ENCODE measurements around the gene CCDC28B.
A peak's percentile ranks its signal among the peaks of the same experiment; 100 is the strongest.

The CCDC28B gene

DNA sequence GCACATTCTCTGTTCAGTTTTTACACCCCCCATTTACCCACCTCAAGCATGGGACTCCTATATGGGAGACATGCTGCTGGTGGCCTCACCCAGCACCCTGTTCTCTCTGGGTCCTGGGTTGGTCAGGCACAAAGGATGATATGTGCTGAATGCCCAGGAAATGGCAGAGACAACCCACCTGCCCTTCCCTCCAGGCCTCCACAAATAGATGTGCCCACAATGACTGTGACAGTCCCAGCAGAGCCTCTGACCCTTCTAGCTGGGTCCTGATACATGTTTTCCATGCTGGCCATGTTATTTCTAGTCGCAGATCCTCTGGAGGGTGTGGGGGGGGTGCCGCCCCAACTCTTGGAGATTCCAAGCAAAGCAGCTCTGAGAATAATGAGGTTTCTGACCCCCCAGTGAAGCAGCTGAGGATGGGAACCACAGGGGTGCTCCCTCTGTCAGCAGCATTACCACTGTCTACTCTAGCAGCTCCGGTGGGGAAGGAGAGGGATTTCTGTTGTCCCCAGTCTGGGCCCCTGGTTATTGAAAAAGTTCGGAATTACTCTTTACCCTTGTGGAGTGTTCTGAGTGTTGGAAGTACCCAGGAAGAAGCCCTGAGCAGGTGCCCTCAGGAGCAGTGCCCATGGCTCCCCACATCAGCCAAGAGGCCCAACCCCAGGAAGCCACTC is 1.2 kb upstream of the CCDC28B start:
- no peak overlapping the region for H3K4me3 ChIP-seq (ENCODE audit: low read depth, low read length)
- no peak for DNase-seq (ENCODE audit: low read depth)
- TF ChIP-seq, protein P1, sequence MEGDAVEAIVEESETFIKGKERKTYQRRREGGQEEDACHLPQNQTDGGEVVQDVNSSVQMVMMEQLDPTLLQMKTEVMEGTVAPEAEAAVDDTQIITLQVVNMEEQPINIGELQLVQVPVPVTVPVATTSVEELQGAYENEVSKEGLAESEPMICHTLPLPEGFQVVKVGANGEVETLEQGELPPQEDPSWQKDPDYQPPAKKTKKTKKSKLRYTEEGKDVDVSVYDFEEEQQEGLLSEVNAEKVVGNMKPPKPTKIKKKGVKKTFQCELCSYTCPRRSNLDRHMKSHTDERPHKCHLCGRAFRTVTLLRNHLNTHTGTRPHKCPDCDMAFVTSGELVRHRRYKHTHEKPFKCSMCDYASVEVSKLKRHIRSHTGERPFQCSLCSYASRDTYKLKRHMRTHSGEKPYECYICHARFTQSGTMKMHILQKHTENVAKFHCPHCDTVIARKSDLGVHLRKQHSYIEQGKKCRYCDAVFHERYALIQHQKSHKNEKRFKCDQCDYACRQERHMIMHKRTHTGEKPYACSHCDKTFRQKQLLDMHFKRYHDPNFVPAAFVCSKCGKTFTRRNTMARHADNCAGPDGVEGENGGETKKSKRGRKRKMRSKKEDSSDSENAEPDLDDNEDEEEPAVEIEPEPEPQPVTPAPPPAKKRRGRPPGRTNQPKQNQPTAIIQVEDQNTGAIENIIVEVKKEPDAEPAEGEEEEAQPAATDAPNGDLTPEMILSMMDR (IDR thresholded peaks at IDR 0.05; ENCODE audit: insufficient read depth, low read depth, low read length, missing control alignments) = no peak

DNA sequence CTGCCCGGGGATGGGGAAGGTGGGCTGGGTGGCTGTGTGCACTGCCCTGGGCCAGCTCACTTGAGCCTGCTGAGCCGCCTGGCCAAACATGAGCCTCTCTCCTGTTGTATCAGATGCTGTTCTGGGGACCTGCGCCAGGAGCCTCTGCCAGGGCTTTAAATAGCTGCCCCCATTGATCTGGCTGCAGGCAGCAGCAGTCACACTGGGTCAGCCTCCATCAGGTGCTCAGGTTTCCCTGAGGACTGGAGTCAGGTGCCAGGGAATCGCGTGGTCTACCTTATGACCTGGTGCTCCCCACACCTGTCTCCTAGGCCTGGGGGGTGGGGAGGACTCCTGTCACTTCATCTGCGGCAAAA is 700 bp upstream of the CCDC28B start:
- DNase-seq (ENCODE audit: low read depth) = no peak
- peak overlapping the region; percentile 82 for H3K4me3 ChIP-seq (ENCODE audit: low read depth, low read length)
- TF ChIP-seq, protein P1 (IDR thresholded peaks at IDR 0.05; ENCODE audit: insufficient read depth, low read depth, low read length, missing control alignments) = no peak

DNA sequence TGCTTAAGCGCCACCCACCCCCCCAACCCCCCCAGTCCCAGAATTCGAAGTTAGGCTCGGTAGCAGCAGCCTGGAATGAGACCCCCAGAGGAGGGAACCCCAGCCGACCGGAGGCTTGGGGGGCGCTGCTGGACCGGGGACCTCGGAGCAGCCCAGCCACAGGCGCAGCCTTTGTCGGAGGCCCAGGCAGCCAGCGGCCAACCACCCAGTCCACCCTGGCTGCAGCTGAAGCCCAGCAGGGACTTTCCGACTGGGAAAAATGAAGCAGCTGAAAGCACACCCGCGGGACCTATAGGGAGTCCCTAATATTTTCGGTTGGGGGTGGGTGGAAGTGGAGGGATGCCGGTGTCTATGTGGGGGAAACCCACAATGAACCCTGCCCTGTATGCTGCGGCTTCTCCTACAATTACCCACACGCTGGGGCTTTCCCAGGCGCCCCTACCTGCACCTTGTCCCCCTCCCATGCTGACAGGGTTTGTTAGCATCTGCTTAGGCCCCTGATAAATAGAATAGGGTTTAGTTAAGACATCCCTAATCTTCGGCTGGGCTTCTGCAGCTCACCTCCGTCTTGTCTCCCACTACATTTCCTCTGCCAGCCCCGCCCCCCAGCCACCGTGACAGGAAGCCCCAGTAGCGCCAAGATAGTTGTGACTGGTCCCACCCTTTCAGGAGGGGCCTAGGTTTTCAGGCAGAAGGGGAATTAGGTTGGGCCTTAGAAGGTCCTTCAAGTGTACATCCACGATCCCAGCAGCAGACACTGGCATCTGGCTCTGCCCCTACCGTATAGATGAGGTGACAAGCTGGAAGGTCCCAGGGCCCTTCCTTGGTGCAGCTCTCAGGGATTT is 838 bp downstream of the CCDC28B start:
- DNase-seq (ENCODE audit: low read depth) = peak; percentile 85
- peak overlapping the region; percentile 82 for H3K4me3 ChIP-seq (ENCODE audit: low read depth, low read length)
- TF ChIP-seq, protein P1 (IDR thresholded peaks at IDR 0.05; ENCODE audit: insufficient read depth, low read depth, low read length, missing control alignments) = no peak

DNA sequence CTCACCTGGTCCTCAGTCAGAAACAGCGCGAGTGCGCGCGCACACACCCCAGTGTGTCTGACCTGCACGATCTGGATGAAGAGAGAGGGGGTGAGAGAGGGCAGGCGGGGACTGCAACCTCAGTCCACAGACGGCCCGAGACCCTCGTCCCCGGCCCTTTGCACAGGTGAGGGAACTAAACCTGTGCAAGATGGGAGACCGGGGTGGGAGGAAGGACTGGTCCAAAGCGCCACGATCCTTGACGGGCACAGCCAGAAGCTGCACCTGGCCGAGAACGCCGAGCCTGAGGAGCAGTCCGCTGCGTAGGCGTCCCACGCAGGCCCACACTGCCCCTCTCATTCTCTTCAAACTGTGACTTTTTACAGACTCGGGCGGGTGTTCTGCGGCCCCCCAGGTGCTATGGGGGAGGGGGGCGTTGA is 4.6 kb downstream of the CCDC28B start:
- TF ChIP-seq, protein P1 (IDR thresholded peaks at IDR 0.05; ENCODE audit: insufficient read depth, low read depth, low read length, missing control alignments) = no peak
- DNase-seq (ENCODE audit: low read depth) = no peak
- peak overlapping the region; percentile 87 for H3K4me3 ChIP-seq (ENCODE audit: low read depth, low read length)

DNA sequence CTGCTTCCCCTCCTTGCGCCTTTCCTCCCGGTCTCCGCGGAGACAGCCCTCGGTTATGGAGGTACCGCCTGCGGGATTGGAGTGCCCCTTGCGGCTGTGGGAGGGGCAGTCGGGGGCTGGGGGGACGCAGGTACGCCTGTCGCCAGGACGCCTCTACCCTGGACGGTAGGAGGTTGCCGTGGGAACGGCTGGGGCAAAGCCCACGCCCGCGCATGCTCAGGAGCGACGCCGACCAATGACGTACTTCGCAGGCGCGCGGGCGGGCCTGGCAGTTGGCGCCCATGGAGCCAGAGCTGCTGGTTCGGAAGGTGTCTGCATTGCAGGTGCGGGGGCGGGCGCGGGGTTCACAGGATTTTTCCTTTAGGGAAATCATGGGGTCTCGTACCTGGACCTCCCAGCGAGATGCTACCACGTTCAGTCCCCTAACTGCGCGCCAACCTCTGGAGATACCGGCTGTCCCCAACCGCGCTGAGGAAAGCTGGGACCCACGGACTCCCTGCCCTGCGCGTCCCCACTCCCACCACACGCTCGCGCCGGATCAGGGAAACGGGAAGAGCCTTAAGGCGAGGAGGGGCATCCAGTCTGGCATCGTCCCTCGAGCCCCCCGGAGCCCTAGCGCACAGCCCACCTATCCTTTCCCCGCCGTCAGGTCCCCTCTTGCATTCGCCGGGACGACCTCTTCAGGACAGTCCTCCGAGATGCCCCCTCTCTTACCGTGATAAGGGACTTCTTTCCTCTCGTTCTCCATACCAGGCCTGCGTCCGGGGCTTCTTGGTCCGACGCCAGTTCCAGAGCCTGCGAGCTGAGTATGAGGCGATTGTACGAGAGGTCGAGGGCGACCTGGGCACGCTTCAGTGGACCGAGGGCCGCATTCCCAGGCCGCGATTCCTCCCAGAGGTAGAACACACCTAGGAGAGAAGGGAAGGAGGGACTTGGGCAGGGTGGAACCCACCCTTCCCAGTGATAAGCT is 5.3 kb downstream of the CCDC28B start, which contains the start of gene IQCC:
Gene IQCC (plus strand): TSS at position 271 of the 970 bp plus-strand sequence. CDS start 11 bp downstream, at position 282.
- H3K4me3 ChIP-seq (ENCODE audit: low read depth, low read length) = peak within 1 kb of the TSS; percentile 87
- peak; percentile 90 for DNase-seq (ENCODE audit: low read depth)
- TF ChIP-seq, protein P1 (IDR thresholded peaks at IDR 0.05; ENCODE audit: insufficient read depth, low read depth, low read length, missing control alignments) = no peak

DNA sequence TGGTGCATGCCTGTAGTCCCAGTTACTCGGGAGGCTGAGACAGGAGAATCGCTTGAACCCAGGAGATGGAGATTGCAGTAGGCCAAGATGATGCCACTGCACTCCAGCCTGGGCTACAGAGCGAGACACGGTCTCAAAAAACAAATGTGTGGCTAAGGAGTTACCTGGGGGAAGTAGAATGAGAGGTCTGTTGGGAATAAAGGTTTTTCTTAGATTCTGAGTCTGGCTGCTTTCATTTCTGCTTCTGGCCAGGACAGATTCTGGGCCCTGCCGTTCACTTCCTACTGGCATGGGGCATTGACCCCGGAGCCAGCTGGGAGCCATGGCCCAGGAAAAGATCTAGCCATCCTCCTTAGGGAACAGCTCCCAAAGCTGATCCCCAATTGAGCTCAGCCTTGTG is 8.1 kb downstream of the CCDC28B start:
- no peak overlapping the region for H3K4me3 ChIP-seq (ENCODE audit: low read depth, low read length)
- TF ChIP-seq, protein P1 (IDR thresholded peaks at IDR 0.05; ENCODE audit: insufficient read depth, low read depth, low read length, missing control alignments) = no peak
- no peak for DNase-seq (ENCODE audit: low read depth)

Data from GM12865 (cell line).